HG03103 (cell line): ENCODE data around the gene TCOF1.

Experiments used
- ATAC-seq: cut with Tn5 transposase; IDR thresholded peaks from one replicate; pipeline ENCODE4 v1.9.1; 2021; ENCODE audit warnings: low read depth; ENCODE audit not compliant: unreplicated experiment

Gene TCOF1

DNA sequence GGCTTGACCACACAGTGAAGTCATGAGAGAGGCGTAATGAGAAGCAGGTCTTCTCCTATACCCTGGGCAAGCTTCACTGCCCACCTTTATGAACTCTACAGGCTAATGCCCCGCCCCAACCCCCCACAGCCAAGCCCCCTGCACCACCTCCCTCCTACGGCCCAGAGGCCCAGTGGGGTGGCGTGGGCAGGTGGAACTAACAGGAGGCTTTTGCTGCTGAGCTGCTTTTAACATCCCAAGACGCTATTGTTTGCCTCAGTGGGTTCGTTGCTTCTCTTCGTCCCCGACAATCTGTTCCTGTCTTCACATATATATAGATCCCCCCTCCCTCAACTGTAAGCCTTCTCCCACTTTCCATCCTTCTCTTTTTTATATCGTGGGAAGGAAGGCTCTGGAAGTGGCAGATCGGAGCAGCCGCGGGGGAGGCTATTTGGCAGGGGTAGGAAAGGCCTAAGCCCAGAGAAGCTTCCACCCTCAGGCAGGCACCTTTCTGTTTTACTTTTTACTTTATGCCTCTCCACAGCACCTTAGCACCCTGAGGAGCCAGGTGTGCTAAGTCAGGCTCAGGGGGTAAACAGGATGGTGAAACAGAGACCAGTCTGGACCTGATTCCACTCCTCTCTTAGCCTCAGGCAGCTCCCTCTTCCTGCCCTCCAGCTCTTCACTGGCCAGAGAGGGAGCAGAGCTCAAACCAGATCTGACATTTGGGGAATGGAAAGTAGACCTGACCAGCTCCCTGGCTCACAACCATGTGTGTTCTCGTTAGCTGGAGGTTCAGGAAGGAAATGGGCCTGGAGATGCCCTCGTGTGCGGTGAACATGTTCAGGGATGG lies 28.7 kb downstream of the TCOF1 start:
- no peak for ATAC-seq

DNA sequence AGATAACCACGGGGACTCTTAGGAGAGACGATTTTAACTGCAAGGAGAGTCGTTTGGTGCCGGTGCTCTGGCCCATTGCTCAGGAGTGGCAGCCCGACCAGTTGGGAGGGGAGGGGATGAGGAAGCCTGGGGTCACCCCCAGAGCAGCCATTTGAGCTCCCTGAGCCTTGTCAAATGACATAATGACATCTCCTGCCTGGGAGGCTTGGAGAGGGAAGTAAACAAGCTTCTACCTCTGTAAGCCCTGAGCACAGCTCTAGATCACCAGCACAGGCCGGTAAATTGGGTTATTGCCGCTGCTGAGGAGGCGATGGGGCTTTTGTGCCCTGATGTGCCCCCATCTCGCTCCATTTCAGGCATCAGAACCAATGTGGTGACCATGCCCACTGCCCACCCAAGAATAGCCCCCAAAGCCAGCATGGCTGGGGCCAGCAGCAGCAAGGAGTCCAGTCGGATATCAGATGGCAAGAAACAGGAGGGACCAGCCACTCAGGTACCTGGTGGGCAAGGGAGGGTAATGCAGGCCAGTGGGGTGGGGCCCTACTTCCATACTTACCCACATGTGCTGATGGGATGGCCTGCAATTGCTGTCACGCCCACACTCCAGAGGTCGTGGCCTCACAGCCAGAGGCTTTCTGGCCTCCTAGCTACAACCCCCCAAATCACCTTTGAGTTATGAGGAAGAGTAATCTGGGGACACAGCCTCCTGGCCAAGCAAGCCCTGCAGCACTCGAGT lies 32.2 kb downstream of the TCOF1 start:
- no peak for ATAC-seq

DNA sequence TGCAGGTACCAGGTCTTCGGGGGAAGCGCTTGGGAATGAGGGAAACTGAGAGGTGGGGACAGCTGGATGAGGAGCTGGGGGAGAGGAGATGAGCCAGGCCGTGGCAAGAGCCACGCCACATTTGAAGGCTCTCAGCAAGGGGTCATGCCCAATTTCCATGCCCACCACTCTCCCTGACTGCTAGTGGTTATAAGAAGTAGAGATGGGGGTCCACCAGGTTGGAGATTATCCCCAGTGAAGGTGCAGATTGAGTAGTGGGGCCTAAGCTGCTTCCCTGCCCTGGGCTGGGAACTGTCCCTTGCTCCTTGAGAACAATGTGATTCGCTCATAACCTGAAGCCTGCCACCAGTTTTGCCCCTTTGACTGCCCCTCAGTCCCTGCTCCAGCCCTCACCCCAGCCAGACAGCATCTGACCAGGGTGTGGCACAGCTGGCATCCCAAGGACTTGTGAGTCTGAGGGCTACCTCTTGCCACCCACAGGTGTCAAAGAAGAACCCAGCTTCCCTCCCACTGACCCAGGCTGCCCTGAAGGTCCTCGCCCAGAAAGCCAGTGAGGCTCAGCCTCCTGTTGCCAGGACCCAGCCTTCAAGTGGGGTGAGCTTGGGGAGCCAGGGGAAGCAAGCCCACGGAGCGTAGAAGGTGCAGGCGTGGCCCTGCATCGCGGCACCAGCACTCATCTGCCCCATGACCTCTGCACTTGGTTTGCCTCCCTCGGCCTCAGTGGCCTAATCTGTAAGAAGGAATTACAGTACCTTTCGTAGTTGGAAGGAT lies 33.8 kb downstream of the TCOF1 start:
- ATAC-seq = no peak

DNA sequence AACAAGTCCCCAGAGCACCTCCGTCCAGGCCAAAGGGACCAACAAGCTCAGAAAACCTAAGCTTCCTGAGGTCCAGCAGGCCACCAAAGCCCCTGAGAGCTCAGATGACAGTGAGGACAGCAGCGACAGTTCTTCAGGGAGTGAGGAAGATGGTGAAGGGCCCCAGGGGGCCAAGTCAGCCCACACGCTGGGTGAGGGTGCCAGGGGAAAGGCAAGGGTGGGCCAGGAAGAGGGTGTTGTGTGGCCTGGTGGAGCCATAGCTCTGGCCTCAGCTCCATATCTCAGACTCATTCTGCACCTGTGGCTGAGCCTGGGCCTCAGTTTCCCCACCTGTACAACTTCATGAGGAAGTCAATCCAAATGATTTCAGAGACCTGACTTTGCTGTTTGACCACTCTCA lies 34.5 kb downstream of the TCOF1 start:
- ATAC-seq = no peak

DNA sequence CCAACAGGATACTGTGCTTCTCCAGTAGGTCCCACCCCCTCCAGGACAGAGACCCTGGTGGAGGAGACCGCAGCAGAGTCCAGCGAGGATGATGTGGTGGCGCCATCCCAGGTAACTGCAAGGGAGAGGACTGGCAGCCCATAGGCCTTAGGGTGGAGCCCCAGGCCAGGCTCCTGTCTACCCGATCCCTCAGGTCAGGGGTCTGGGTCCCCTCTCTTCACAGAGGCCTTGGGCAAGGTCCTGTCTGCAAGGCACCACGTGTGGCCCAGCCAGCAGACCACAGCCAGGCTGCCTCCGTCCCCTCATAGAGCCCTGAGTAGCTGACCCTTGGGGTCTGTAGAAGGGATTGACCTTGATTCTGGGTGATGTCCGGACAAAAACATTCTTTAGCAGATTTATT lies 35.2 kb downstream of the TCOF1 start:
- no peak for ATAC-seq

DNA sequence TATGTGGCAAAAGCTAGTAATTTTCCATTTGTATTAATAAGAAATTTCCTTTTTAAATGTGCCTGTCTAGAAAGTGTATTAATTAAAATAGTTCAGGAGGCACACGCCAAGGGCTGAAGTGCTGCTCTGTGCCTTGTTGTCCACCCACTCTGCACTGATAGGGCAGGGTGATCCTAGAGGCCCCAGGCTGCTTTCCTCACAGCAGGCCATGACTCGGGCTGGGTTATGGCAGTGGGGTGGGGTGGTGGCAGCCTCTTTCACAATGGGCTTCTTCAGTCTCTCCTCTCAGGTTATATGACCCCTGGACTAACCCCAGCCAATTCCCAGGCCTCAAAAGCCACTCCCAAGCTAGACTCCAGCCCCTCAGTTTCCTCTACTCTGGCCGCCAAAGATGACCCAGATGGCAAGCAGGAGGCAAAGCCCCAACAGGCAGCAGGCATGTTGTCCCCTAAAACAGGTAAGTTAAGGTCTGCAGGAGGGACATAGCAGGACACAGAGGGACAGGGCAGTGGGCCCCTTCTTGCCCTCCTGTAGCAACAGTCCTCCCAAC lies 35.7 kb downstream of the TCOF1 start:
- ATAC-seq = no peak

DNA sequence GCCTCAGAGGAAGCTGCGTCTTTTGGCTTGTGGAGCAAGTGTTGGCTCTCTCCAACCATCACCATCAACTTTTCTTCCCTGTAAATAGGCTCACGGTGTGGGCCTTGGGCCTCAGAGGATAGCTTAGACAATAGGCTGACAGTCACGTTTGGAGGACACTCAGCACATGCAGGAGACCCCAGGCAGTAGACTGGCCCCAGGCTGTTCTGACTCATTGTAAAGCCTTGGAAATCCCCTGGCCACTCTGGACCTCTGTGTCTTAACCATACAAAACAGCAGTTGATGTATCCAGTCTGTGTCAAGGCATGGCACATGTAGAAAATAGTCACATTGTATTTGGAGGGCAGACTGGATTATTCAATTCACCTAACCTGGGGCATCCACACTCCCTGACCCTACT lies 36.6 kb downstream of the TCOF1 start:
- no peak for ATAC-seq

DNA sequence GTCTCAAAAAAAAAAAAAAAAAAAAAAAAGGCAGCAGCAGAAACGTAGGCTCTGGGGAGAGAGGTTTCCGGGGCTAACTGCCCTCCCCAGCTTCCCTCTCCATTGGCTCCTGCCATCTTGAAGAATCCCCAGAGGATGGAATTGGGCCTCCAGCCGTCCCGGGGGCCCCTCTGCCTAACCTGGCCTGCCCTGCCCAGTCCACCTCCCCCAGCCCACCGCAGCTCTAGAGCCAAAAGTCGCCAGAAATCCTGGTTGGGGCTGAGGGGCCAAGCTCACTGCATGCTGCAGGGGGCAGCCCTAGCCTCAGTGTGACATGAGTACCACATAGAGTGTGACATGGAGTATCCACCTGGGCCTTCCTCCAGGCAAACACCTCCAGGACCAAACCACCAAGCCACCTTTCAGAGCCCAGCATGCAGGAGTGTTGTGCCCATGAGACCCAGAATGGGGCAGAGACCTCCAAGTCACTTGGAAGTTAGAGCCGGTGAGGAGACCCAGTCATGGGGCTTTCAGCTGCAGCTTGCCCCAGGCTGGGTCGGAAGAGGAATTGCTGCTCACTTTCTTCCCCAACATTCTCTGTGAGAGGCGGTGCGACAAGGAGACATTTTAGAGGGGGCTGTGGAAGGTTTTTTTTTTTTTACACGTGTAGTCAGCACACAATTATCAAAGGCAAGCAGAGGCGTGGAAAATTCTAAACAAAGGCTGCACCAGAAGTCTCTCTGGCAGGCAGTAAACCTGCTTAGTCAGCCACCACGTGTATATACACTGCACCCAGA lies 37.6 kb downstream of the TCOF1 start:
- ATAC-seq = no peak

DNA sequence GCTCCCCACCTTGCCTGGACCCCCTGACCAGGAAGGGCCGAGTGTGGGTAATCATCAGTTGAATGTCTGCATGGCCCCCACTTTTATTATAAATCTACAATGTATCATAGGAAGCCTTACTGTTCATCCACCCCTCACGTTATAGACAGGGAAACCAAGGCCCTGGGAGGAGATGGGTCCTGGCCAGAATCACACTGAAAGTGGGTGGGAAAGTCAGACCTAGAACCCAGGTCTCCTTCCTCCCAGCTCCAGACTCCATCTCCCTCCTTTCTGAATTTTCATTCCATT lies 38.1 kb downstream of the TCOF1 start:
- ATAC-seq = no peak

DNA sequence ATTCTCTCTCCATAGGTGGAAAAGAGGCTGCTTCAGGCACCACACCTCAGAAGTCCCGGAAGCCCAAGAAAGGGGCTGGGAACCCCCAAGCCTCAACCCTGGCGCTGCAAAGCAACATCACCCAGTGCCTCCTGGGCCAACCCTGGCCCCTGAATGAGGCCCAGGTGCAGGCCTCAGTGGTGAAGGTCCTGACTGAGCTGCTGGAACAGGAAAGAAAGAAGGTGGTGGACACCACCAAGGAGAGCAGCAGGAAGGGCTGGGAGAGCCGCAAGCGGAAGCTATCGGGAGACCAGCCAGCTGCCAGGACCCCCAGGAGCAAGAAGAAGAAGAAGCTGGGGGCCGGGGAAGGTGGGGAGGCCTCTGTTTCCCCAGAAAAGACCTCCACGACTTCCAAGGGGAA lies 38.8 kb downstream of the TCOF1 start:
- no peak for ATAC-seq

DNA sequence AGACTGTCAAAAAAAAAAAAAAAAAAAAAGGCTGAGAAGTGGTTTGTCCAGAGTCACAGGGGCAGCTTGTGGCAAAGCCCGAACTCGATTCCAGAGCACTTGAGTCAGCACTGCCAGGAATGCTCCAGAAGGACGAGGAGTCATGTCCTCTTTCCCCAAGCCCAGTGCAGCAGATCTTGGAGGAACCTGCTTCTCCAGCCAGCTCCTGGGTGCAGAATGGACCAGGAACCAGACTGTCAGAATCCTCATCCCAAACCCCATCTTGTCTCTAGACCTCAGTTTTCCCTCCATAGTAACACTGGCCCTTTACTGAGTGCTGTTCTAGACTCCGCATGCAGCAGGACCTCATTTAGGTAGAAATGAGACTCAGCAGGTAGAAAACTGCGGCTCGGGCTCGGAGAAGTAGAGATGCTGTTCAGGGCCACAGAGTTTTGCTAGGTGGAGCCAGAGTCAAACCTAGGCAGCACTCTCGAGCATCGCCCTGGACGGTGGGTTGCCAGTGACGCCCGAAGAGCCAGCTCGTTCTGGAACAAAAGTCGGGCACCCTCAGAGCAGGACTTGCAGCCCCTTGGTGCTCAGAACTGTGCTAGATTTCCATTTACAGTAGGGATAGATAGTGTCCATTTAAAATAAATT lies 39.8 kb downstream of the TCOF1 start:
- ATAC-seq = no peak

DNA sequence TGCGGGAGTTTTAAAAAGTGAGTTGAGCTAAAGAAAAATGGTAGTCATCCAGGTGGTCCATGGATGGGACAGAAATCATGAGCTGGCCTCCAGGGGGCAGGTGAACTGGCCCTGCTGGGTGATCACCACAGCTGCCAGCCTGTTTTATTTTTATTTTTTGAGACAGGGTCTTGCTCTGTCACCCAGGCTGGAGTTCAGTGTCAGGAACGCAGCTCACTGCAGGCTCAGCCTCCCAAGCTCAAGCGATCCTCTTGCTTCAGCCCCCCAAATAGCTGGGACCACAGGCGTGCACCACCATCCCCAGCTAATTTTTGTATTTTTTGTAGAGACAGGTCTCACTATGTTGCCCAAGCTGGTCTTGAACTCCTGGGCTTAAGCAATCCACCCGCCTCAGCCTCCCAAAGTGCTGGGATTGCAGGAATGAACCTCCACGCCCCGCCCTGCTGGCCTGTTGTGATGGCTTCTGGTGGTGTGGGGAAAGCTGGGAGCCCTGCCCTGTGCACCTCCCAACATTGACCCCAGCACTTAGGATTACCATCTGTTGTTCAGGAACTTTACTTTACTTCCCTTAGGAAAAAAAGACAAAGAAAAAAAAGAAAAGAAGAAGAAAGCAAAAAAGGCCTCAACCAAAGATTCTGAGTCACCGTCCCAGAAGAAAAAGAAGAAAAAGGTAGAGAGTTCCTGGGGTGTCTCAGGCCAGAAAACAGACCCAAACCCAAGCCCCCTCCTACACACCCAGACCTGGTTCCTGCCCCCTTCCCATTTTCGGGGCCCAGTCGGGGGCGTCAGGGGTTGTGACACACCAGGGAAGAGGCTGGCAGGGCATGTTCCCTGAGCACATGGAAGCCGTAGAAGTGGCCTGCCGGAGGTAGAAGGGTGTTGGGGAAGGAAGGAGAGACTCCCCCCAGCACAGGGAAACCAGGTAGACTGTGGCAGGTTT lies 40.6 kb downstream of the TCOF1 start:
- no peak for ATAC-seq

DNA sequence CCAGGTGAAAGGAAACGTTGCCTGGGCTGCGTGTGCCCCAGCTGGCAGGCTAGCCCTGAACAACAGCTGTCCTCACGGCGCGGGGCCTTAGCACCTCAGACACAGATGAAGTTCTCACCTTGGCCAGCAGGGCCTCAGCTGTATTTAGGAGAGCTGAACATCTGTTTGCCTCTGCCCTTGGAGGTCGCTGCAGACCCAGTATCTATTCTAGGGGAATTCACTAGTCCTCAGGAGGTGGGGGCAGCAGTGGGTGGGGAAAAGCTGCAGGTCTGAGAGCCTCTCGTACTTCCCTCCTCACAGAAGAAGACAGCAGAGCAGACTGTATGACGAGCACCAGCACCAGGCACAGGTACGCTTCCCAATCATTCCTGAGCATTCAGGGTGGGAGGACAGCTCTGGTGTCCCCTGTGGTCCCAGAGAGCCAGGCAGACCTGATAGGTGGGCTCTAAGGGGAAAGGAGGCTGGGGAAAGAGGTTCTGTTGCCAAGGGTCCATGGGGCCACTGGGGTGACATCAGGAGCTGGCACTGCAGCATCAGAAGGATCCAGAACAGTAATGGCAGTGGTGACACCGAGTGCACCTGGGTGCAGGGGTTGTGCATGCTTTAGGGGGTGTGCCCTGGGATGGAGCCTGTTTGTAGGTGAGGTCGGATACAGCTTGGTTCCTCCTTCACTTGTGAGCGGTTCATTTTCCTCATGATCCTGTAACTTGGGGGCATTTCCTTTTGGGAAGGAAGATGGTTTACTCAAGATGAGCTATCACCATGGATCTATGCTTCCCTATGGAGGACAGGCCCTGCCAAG lies 41.4 kb downstream of the TCOF1 start:
- ATAC-seq = peak; percentile 56

DNA sequence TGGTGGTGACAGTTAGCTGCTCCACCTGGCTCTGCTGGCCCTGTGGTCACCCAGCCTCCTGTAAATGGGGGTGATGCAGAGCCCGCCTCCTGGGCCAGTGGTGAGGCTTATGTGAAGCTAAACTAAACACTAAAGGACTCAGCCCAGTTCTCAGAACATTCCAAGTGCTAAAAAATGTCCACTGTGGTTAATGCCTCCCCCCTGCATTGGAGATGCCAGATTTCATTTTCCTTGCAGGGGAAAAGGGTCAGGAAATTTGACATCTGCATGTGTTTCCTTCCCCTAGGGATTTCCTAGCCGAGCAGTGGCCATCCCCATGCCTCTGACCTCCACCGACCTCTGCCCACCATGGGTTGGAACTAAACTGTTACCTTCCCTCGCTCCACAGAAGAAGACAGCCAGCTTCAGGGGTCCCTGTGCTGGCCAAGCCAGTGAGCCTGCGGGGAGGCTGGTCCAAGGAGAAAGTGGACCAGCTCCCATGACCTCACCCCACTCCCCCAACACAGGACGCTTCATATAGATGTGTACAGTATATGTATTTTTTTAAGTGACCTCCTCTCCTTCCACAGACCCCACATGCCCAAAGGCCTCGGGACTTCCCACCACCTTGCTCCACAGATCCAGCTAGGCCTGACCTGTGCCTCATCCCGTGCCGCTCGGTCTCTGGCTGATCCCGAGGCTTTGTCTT lies 42.2 kb downstream of the TCOF1 start:
- peak; percentile 15 for ATAC-seq

DNA sequence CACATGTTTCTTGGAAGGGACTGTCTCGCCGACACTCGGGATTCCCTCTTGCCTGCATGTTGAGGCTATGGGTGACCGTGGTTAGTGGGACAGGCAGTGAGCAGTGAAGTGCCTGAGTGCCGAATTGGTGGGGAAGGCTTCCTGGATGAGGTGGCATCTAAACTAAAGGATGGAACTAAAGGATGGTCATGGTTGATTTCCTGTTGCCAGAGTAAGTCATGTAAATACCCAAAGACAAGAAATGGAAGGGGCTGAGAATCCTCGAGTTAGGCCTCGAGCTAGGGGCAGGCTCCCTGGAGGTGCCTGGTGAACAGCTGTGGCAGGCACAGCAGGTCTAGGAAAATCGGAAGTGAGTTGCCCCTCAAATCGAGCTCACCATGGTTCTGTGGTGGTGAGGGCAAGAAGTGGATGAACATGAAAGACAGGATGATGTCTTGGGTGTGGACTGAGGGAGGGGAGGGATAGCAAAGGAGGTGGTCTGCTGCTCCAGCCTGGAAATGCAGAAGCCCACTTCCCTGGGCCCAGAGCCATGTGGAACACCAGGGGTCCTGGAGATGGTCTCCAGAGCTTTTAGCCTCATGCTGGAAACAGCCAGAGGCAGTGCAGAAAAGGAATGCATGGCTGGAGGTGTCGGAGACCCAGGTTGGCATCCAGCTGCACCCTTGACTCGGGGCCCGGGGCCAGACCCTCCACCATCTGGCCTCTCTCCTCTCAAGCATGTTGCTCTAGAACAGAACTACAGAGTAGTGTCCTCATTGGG lies 43.0 kb downstream of the TCOF1 start:
- no peak for ATAC-seq

DNA sequence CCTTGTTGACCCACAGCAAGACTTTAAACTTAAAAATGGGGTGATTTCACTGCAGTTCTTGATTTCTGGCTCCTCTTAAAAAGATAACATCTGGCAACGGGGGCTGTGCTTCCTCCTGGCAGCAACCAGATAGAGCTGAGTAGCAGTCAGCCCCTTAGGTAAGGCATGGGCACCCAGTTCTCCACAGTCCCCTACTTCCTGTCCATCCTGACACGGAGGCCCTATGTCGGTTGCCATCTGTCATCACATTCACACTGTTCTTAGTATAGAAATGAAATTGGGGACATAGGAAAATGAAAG lies 43.5 kb downstream of the TCOF1 start:
- no peak for ATAC-seq
